Activated T-cell treated with anti-CD3 and anti-CD28 coated beads for 48 hours (primary cell): ENCODE results near the gene TNS3.

Experiments
- DNase-seq: peaks from one replicate; pipeline ENCODE4 v3.0.0-alpha.2; 2020; ENCODE audit warnings: low read depth

The TNS3 gene

DNA sequence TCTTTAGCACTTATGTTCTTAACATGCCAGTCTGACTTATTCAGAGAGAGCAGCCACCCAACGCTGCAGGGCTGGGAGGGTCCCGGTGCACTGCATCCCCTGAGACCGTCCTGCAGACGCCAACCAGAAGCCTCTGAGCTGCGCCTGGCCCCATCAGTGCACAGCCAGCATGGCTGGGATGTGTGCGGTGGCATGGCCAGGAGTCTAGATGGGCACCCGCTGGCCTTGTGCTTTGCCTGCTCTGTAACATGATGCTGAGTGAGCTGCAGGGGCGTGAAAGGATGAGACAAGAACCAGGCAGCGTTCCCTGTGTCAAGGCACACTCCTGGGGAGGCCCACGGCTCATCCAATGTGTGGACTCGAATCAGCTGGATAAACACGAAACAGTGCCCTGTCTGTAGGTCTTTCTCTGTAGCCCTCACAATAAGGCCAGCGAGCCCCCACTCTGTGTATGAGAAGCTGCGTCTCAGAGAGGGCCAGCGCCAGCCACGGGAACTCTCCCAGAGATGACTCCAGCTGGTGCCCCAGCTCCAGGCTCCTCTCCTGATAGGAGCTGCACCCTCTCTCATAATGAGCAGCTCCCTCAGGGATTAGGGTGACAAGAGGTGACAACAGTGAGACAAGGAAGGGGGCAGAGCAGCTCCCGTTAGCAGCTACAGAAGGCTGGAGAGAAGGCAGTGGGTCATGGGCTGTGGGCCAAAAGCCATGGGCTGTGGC is 96.8 kb downstream of the TNS3 start:
- DNase-seq: no peak

DNA sequence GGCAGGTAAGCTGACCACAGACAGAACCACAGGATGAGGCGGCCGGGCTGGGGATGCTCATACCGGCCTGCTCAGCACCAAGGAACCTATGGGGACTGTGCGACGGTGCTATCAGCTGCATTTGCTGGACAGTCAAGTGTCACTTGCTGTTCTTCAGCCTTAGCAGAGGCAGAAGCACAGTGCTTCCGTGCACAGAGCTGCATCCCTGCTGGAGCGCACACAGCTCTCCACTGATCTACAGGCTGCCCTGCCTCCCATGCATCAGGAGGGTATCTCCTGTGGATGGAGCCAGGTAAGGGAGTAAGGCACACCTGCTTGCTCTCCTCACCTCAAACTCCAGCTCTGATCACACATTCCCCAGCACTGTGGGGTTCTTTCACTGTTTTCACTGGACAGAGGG is 97.5 kb downstream of the TNS3 start:
- DNase-seq: no peak

DNA sequence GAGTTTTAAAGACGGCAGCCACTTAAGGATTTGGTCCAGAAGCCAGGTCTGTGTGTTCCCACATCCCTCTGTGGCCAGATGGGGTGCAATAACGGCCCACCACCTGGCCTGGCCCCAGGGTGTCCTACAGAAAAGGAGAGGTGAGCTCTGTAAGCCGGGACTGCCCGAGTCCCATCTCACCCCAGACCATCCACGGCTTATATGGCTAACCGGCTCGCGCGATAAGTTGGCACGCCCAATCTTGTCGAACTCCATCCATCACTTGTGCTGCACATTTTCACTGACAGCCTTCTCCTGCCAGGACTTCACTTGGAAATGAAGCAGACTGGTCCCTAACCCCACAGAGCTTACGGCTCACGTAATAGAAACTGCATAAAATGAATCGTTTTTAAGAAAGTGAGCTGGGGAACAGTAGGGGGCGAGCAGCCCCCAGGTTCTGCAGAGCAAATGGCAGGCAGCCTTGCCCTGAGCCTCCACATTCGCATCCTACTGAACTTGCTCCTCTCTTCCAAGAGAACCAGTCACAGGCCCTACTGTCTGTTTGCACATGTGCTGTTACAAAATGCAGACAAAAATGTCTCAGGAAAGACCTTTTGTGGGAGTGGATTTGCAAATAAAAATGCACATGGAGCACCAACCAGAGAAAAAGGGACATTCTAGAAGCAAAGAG is 98.2 kb downstream of the TNS3 start:
- no peak for DNase-seq

DNA sequence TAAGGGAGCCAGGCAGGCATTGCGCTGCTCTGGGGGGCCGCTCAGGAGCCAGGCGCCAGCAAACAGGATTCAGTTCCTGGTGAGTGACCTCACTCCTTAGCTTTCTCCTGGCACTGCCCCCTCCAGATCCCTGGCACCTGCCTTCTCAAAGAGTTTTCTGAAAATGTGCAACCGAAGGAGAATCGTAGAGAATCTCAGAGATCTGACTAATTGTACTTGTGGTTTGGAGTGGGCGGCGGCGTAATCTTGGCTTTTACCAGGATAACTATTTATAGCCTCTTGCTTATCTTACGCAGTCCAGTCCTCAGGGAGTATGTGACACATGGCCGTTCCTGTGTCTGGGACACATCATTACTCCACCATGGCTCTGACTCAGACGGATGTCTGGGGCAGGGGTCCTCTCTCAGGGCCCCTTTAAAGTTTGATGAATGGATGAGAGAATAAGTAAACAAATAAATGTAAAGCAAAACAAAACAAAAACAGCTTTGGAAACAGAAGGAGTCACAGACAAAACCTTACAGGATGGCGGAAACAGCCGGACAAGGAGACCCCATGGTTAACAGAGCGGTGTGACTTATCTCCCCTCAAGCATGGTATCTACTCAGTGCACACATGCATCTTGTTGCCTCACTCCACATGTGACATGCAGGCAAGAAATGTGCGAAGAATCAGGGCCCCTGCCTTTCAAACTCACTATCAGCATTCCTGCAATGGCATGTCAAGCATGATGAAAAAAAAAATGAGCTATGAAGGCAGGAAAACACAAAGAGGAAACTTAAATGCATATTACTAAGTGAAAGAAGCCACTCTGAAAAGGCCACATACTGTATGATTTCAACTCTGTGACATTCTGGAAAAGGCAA is 99.7 kb downstream of the TNS3 start:
- no peak for DNase-seq

DNA sequence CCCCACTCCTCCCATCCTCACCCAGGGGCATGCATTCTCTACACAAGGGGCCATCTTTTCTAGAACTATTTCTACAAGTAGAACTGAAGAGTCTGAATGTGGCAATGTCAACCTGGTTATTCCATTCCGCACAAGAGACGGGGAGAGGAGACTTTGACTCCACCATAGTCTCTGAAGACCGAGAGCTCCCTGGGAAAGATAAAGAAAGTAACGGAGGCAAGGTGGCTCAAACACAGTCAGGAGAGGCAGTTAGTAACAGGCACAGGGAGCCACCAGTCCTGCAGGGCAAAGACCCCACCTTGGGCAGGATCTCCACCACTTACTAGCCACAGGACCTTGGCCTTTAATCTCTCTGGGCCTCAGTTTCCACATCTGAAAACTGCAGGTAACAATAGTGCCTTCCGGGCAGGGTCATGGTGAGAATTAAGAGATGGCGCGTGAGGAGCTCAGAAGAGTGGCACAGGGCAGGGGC is 100.3 kb downstream of the TNS3 start:
- DNase-seq: no peak

DNA sequence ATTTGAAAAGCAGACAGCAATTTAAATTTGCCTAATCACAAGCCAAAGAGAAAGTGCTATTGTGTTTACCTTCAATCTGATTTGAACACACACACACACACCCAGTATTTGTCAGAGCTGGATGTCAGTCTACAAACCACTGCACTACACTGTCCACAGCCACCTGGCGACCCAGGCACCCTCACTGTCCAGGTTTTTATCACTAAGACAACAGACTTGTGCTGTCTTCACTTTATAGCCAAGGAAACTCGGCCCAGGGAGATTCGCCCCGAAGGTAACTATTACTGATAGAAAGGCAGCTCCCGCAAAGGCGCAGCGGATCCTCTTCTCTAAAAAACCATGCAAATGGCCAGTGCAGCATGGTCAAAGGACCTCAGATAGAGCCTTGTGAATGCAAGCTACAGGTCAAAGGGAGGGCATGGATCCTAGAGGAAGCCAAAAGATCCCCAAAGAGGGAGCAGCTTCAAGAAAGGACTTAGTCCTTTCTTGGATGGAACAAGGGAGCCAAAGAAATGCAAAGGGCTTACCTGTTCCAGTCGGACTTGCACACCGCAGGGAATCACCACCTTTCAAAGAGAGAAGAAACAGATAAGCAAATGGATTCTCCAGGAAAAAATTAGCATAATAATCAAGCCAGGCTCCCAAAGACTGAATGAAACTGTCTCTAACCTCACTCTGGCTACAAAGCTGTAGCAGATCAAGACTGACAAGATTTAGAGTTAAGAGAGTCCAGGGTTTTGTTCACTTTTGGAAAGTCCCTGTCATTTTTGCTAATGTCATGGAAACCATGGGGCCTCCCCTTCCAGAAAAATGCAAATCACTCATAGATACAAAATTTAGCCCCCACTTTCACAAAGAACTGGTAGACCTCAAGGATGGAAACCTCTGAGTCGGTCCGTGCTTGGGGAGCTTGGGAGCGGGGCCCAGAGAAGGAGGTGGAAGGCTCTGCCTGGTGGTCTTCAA is 101.1 kb downstream of the TNS3 start:
- DNase-seq: no peak

DNA sequence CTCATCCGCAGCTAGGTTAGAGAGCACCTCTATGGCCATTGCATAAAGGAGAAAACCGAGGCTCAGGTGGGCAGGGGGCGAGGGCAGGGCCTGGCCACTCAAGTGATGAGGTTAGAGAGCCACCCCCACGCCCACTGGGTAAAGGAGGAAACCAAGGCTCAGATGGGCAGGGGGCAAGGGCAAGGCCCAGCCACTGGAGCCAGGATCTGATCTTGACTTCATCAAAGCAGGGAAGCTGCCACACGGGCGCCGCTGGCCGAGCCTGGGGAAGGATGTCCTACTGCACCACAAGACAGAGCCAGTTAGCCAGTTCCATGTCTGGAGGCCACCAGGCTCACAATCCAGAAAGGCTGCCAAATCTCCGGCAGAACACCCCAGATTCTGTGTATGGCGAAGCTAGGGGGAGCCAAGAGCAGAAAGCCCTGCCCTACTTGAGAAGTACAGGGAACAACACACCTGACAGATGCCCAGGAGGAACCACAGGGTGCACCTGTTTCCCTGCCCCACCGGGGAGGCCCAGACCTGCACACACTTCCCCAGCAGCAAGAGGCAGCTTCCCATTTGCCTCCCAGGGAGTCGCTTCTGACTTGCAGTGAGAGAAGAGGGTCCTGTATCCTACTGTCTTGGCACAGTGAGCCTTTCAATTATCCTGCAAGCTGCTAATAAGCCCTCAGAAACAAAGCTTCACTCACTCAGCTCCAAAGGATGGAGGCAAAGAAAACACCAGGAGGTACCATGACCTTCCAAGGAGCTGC is 101.9 kb downstream of the TNS3 start:
- no peak for DNase-seq

DNA sequence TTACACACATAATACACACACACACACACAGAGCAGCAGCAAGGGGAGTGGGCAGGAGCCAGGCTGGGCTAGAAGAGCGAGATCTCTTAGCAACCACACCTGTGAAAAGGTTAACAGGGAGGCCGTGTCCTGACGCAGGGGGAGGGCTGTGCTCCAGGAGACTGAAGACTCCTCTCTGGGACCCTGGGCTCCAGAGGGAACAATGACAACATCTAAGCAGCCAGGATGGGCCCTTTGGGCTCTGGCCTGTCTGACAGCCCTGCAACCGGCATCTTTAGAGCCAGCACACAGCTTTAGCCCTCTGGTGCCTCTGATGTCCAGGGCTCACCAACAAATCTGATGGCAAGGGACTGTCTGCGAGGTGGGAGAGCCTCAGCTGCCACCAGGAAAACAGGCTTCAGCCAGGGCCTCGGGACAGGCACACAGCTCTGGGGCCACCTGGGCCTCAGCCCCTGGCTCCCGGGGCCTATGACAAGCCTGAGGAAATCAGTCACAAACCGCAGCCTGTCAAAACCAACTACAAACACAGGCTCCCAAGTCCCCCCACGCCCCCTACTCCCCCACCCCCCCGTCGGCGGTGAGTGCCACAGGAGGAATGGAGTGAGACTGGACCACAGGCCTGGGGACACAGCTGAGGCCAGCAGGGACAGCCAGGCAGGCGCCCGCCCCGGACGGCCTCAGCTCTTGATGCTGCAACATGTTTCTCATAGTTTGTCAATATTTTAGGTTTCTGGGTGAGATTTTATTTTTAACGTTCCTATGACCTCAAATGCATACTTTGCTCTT is 102.8 kb downstream of the TNS3 start:
- no peak for DNase-seq

DNA sequence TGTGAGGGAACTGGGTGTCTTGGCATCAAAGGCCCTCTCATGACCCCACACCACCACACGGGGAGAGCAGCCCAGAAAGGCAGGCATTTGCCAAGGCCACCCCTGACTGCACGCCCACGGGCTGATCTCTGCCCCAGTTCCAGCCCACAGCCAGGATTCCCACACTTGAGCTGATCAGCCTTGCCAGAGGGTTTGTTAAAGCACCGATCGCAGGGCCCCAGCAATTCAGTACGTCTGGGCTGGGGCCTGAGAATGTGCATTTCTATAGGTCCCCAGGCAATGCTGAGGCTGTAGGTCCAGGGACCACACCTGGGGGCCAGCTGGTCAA is 103.9 kb downstream of the TNS3 start:
- DNase-seq: no peak

DNA sequence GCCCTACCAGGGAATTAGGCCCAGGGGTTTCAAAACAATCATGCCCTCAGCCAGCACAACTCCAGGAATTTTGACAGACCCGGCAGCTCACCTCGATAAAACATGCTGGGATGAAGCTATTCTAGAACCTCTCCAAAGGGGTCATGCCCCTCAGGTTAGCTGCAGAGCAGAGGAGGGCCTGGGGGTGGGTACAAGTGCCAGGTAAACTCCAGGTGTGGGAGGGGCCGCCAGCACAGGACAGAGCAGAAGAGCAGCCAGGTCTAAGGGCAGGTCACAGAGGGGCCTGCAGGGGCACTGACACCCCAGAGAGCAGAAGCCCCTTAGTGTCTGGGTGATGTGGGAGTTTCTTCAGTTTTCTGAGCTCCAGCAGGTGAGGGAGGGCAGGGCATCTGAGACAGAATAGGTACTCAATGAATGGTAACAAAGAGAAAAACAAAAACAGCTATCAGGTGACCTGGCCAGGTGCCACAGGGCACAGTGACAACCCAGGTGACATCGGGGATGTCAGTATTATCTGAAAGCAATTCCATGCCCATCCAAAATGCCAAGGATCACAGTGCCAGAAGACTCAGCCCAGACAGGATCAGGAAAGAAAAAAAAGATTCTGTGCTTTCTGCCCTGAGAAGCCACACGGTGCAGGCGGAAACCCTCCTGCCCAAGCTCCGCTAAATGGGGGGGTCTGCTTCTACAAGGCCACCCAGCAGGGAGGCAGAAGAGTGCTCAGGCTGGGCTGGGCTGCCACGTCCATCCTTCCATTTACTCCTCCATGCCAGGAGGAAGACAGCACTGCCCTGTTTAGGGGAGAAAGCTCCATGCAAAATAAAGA is 104.5 kb downstream of the TNS3 start:
- DNase-seq: no peak

DNA sequence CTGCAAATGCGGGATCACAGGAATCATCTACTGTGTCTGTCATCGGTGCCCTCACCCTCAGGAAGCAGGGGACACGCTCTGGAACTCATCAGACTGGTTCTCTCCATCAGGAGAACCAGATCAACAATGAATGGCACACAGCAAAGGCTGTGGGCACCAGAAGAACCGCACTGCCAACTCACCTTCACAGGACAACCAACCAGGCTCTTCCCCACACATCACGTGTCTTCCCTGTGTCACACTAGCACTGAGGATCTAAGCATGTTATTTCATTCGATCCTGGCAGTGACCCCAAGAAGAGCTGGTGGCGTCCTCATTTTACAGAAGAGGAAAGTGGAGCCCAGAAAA is 106.1 kb downstream of the TNS3 start:
- DNase-seq: no peak

DNA sequence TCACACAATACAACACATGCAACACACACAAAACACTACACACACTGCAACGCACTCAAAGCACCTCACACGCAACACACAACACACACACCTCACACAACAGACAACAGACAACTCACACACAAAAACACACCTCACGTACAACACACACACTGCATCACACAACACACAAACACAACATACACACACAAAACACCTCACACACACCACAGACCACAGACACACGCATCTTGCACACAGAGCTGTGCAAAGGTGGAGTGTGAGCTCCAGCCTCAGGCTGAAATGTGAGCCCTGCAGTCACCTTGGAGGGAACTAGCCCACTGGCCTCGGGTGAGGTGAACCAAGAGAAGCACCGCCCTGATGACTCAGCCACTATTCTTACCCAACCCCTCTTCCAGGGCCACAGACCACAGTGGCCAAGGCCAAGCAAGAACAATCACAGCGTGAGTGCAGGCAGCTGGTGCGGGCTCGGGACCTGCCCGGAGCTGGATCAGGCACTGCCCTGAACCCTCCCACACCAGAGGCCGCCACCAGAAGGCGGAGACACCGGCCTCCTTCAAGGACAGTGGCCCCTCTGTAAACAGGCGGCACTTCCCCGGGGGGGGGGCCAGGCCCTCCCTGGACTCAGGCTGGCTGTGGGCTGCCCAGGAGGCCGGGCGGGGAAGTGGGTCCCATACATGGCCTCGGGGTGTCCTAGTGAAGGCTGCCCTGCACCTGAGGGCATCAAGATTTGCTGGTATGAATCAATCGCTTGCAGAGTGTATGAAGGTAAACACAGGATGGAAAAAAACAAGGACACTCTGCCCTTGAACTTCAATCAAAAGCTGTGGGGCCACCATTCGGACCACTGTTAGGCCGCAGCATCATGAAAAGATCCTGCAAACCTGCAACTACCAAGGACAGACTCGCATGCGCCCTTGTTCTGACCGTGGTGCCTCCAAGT is 106.7 kb downstream of the TNS3 start:
- DNase-seq: peak; percentile 18

DNA sequence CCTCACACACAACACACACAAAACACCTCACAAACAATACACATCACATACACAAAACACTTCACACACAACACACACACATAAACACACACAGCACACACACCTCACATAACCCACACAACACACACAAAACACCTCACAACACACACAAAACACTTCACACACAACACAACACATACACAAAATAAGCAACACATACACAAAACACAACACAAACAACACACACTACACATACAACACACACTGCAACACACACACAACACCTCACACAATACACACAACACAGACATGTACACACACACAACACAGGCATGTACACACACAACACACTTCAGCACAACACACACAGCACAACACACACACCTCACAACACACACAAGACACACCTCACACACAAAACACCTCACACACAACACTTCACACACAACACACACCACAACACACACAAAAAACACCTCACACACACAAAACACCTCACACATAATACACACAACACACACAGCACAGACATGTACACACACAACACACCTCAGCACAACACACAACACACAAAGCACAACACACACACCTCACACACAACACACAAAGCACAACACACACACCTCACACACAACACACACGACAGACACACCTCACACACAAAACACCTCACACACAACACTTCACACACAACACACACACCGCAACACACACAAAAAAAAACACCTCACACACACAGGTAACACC is 107.5 kb downstream of the TNS3 start:
- no peak for DNase-seq

DNA sequence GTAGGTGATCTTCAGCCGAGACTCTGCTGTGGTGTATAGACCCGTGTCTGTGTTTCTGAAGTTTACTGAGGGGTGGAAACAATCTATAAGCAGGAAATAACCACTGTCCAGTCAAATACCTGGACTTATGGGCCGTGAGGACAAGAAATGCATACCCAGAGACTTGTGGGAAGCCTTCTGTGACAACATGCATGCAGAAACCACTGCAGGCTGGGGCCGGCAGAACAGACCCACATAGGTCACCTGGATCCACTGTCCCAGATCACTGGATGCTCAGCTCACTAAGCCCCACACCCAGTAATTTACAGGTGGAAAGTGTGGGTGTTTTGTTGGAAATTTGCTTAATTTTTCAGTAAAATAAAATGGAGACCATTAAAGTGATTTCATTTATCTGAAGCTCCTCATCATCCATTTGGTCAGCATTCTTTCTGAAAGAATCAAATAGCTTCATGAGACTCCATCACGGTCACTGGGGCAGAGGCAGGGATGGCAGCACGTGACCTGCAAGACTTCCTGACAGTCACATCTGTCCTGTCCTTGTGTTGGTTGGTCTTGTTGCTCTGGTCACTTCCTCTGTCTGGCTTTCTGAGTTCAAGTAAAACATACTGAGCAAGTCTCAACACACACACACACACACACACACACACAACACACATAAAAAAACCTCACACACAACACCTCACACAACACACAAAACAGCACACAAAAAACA is 108.3 kb downstream of the TNS3 start:
- no peak for DNase-seq

DNA sequence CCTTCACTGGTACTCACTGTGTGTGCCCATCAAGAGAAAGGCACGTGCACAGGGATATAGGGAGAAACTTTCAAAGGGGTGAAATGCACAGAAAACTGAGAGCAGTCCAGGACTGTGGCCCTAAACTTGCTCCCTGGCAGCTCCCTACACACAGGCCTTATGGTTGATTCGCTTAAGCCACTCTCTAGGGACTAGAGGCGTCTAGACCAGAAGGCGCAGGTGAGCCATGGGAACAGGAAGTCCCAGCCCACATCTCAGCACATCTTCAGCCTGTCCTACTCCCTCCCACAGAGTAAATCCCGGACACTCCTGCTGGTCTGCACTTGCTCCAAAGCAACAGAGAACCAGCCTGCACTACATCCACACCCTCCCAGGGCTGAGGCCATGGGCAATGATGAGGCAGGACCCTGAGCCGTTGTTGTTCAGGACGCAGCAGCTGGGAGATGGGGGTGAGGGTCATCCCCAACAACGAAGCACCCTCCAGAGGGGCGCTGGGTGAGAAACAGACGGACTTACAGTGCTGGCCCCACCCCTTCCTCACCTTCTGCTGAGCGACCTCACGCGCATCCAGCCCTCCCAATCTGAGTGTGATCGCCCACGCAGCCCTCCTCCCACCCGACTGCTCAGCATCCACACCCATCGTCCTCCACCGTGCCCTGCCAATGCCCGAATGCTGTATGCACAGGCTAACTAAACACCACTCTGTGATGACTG is 109.3 kb downstream of the TNS3 start:
- DNase-seq: no peak

DNA sequence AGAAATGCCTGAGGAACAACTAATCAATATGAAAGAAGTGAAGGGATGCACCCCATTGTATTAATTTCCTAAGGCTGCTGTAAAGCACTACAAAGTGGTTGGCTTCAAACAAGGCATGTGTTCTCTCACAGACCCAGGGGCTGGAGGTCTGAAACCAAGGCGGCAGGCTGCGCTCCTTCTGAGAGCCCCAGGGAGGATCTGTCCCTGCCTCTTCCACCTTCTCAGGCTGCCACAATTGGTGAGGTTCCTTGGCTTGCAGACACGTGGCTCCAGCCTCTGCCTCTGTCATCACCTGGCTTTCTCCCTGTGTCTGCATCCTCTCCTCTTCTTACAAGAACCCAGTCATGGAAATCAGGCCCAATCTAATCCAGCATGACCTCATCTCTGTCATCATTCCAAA is 110.1 kb downstream of the TNS3 start:
- no peak for DNase-seq
